ENCODE data around the gene SPACA7.

SPACA7 gene

DNA sequence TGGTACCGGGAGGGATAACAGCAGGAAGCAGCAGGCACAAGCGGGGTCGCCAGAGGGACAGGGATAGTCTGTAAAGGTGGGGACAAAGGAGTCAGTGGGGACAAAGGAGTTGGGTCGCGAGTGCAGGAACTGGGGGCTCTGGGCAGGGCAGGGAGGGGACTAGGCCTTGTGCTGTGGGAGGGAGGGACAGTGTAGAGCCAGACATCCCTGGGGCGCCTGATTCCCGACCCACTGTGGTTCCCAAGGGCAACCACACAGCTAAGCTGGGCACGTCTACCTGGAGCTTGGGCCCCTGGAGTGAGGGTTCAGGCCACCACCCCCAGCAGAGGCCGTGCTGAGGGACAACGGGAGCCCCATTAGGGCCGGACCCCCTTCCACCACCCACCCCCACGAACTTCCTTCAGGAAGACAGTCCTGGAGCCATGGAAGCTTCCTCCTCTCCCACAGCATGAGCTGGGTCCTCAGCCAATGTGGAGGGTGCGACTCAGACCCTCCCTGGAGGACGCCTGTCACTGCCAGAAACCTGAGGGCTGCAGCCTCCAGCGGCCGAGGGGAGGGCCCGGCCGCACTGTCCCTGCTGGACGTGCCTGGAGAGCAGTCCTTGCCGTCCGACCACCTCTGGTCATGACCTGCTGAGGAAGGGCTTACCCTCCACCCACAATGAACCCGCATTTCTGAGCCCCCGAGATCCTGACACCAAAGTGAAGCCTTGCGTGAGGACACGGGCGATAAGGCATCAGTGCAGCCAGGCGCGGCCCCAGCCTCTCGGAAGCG is 77.9 kb downstream of the SPACA7 start:
- Histone ChIP-seq H3K27me3 (ENCODE audit: control insufficient read depth in 1 of 2, insufficient read depth in 2 of 2, low read length in 2 of 2) (peaks cover 0 to 3% of the 10 kb centered on the region in 2 donors), H3K9me3 (ENCODE audit: control insufficient read depth in 2 of 2, low read length in 2 of 2) (peaks cover 0 to 6% of the 10 kb centered on the region in 2 donors), H3K27ac (ENCODE audit: low read length) (no peak overlapping the region), H3K4me3 (ENCODE audit: low read length in 2 of 2) (no peak overlapping the region), H3K9ac (ENCODE audit: low read length in 2 of 2) (no peak overlapping the region), H3K36me3 (ENCODE audit: control insufficient read depth in 2 of 2, insufficient read depth in 2 of 2, low read length in 2 of 2) (no peaks in the 10 kb centered on the region), H3K4me1 (ENCODE audit: control insufficient read depth, insufficient read depth, low read length) (peaks cover 3% of the 10 kb centered on the region)

DNA sequence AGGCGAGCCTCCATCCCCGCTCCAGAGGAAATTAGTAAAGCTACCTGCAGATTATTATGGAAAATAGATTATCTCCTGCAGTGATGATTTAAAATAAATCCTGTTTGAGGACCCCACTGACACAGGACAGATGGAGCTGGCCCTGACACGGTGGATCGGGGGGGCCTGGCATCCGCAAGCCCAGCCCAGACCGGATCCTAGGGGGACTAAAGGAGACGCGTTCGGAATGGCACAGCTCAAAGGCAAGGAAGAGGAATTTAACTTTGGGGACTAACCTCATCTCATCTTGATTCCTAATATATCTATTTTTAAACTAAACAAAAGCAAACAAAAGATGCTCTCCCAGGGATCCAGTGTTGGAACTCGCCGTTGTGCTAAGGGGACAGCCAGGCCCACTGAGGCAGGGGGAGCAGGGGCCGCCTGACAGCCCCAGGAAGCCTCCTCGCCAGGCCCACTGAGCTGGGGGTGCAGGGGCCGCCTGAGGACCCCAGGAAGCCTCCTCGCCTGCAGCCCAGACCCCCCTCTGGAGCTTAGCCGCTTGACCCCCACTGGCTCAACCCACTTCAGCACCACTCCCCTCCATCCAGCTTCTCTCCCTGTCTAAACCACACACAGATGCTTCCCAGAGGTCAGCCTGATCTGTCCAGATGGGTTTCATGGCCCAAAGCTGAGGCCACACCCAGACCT is 78.6 kb downstream of the SPACA7 start:
- H3K4me1 ChIP-seq (ENCODE audit: control insufficient read depth, insufficient read depth, low read length): peaks cover 3% of the 10 kb centered on the region
- H3K9me3 ChIP-seq (ENCODE audit: control insufficient read depth in 2 of 2, low read length in 2 of 2): peaks cover 0 to 6% of the 10 kb centered on the region in 2 donors
- no peaks in the 10 kb centered on the region for H3K36me3 ChIP-seq (ENCODE audit: control insufficient read depth in 2 of 2, insufficient read depth in 2 of 2, low read length in 2 of 2)
- no peak overlapping the region for H3K4me3 ChIP-seq (ENCODE audit: low read length in 2 of 2)
- H3K9ac ChIP-seq (ENCODE audit: low read length in 2 of 2): no peak overlapping the region
- peaks cover 0 to 3% of the 10 kb centered on the region in 2 donors for H3K27me3 ChIP-seq (ENCODE audit: control insufficient read depth in 1 of 2, insufficient read depth in 2 of 2, low read length in 2 of 2)
- no peak overlapping the region for H3K27ac ChIP-seq (ENCODE audit: low read length)

DNA sequence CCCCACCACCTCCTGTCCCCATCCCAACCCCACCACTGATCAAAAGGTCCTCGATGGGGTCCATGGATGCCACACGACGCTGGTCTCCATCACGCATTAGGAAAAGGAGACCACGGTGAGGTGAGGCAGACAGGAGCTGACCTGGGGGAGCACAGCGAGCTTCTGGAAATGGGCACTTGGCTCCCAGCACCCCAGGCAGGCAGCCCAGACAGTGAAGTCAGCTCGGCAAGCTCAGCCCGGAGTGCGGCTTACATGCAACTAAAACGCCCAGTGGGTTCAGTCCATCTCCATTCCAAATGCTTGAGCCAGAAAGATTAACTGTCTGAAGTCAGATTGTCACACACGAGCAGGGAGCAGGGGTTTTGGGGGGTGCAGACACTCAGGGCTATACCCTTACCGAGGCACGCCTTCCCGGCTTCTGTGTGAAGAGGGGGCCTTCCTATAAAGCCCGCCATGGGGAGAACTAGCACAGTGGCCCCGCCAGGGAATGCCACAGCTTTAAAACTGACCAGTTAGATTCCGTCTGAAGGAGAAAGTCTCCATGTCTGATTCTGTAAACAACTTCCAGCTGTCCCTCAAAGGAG is 79.4 kb downstream of the SPACA7 start:
- Histone ChIP-seq H3K9ac (ENCODE audit: low read length in 2 of 2) (no peak overlapping the region), H3K36me3 (ENCODE audit: control insufficient read depth in 2 of 2, insufficient read depth in 2 of 2, low read length in 2 of 2) (no peaks in the 10 kb centered on the region), H3K27ac (ENCODE audit: low read length) (no peak overlapping the region), H3K4me3 (ENCODE audit: low read length in 2 of 2) (no peak overlapping the region), H3K27me3 (ENCODE audit: control insufficient read depth in 1 of 2, insufficient read depth in 2 of 2, low read length in 2 of 2) (peaks cover 0 to 3% of the 10 kb centered on the region in 2 donors), H3K9me3 (ENCODE audit: control insufficient read depth in 2 of 2, low read length in 2 of 2) (peaks cover 0 to 6% of the 10 kb centered on the region in 2 donors), H3K4me1 (ENCODE audit: control insufficient read depth, insufficient read depth, low read length) (peaks cover 3% of the 10 kb centered on the region)

DNA sequence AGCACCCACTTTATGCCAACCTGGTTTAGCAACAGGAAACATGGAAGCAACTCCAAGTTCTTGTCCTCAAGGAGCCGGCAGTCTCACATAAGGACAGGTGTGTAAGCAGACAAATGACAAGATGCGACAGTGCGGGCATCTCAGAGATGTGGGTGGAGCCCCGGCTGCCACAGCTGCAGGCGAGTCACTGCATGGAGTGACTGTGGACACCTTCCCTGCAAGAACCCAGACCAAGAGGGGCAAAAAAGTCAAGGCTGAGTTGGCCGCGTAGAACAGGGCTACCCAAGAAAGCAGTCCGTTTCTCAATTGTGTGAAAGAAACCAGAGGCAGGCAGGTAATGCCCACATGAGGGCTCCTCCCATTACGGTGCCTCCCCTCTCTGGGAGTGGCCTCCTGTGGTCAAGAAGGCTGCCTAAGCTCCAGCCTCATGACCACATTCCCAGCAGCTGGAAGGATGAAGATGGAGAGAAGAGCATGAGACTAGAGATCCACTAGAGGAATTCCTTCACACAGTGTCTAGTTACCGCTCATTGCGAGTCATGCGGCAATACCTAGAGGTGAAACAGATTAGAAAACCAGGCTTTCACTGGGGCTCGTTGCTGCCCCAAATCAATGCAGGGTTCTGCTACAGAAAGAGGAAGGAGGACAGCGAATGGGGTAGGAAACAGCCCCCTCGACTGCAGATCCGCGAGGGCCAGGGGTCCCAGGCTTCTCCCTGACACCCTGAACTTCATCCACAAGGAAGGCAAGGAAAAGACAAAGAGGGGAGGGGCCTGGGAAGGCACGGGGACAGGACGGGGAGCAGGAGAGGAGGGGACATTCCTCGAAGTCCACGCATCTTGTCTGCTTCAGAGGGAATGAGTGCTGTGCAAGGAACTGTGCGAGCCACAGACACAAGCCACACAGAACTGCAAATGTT is 80.2 kb downstream of the SPACA7 start:
- Histone ChIP-seq H3K9me3 (ENCODE audit: control insufficient read depth in 2 of 2, low read length in 2 of 2) (peaks cover 0 to 6% of the 10 kb centered on the region in 2 donors), H3K27me3 (ENCODE audit: control insufficient read depth in 1 of 2, insufficient read depth in 2 of 2, low read length in 2 of 2) (peaks cover 0 to 3% of the 10 kb centered on the region in 2 donors), H3K27ac (ENCODE audit: low read length) (no peak overlapping the region), H3K9ac (ENCODE audit: low read length in 2 of 2) (no peak overlapping the region), H3K36me3 (ENCODE audit: control insufficient read depth in 2 of 2, insufficient read depth in 2 of 2, low read length in 2 of 2) (no peaks in the 10 kb centered on the region), H3K4me1 (ENCODE audit: control insufficient read depth, insufficient read depth, low read length) (peaks cover 1% of the 10 kb centered on the region), H3K4me3 (ENCODE audit: low read length in 2 of 2) (no peak overlapping the region)

DNA sequence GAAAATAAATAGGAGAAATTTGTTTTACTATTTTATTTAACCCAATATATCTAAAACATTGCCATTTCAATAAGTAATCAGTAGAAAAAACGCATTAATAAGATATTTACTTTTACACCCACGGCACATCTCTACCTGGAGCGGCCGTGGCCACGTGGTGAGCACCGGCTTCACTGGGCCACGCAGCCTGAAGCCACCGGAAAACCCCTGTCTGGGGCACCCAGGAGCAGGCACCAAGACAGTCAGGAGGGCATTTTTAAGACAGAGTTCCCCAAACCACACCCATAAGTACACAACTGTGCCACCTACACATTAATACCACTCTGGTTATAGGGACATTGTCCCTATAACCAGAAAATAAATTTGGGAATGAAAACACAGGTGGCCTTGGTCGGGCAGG is 80.9 kb downstream of the SPACA7 start:
- Histone ChIP-seq H3K4me1 (ENCODE audit: control insufficient read depth, insufficient read depth, low read length) (no peaks in the 10 kb centered on the region), H3K4me3 (ENCODE audit: low read length in 2 of 2) (no peak overlapping the region), H3K9ac (ENCODE audit: low read length in 2 of 2) (no peak overlapping the region), H3K36me3 (ENCODE audit: control insufficient read depth in 2 of 2, insufficient read depth in 2 of 2, low read length in 2 of 2) (no peaks in the 10 kb centered on the region), H3K27me3 (ENCODE audit: control insufficient read depth in 1 of 2, insufficient read depth in 2 of 2, low read length in 2 of 2) (peaks cover 0 to 3% of the 10 kb centered on the region in 2 donors), H3K9me3 (ENCODE audit: control insufficient read depth in 2 of 2, low read length in 2 of 2) (peaks cover 0 to 9% of the 10 kb centered on the region in 2 donors), H3K27ac (ENCODE audit: low read length) (no peak overlapping the region)

DNA sequence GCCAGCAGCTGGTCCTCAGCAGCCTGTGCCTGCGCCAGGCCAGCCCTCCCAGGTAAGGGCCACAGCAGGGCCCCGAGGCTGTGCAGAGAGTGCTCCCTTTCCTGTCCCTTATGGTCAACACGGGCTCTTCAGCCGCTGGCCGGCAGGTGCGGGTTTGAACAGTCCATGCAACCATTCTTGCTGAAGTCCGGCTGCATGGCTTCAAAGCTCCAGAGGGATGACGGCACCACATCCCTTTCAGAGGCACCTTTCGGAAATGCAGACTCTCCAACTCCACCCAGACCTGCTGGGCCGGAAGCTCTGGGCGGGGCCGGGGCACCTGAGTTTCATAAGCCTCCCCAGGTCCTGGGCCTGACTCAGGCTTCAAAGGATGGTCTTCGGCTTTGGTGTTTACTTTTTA is 81.3 kb downstream of the SPACA7 start:
- no peak overlapping the region for H3K27ac ChIP-seq (ENCODE audit: low read length)
- H3K9me3 ChIP-seq (ENCODE audit: control insufficient read depth in 2 of 2, low read length in 2 of 2): peaks cover 0 to 12% of the 10 kb centered on the region in 2 donors
- no peak overlapping the region for H3K4me3 ChIP-seq (ENCODE audit: low read length in 2 of 2)
- H3K9ac ChIP-seq (ENCODE audit: low read length in 2 of 2): no peak overlapping the region
- no peaks in the 10 kb centered on the region for H3K36me3 ChIP-seq (ENCODE audit: control insufficient read depth in 2 of 2, insufficient read depth in 2 of 2, low read length in 2 of 2)
- no peaks in the 10 kb centered on the region for H3K4me1 ChIP-seq (ENCODE audit: control insufficient read depth, insufficient read depth, low read length)
- peaks cover 0 to 3% of the 10 kb centered on the region in 2 donors for H3K27me3 ChIP-seq (ENCODE audit: control insufficient read depth in 1 of 2, insufficient read depth in 2 of 2, low read length in 2 of 2)

DNA sequence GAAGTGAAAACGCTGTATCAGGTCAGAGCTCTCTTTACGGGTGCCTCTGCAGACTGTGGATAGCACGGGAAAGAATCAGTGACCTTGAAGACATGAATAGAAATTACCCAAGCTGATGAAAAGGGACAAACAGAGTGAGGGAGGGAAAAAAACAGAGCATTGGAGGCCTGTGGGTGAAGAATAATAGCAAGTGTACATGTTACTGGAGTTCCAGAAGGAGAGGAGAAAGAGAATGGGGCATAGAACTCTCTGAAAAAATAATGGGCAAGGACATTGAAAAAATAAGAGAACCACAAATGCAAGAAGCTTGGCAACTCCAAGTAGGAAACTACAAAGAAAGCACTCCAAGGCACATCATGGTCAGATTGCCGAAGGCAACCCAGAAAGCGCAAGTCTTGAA is 86.3 kb downstream of the SPACA7 start:
- Histone ChIP-seq H3K27ac (ENCODE audit: low read length) (no peak overlapping the region), H3K9me3 (ENCODE audit: control insufficient read depth in 2 of 2, low read length in 2 of 2) (peaks cover 0 to 14% of the 10 kb centered on the region in 2 donors), H3K36me3 (ENCODE audit: control insufficient read depth in 2 of 2, insufficient read depth in 2 of 2, low read length in 2 of 2) (no peaks in the 10 kb centered on the region), H3K27me3 (ENCODE audit: control insufficient read depth in 1 of 2, insufficient read depth in 2 of 2, low read length in 2 of 2) (no peaks in the 10 kb centered on the region), H3K4me1 (ENCODE audit: control insufficient read depth, insufficient read depth, low read length) (no peaks in the 10 kb centered on the region), H3K9ac (ENCODE audit: low read length in 2 of 2) (no peak overlapping the region), H3K4me3 (ENCODE audit: low read length in 2 of 2) (no peak overlapping the region)

DNA sequence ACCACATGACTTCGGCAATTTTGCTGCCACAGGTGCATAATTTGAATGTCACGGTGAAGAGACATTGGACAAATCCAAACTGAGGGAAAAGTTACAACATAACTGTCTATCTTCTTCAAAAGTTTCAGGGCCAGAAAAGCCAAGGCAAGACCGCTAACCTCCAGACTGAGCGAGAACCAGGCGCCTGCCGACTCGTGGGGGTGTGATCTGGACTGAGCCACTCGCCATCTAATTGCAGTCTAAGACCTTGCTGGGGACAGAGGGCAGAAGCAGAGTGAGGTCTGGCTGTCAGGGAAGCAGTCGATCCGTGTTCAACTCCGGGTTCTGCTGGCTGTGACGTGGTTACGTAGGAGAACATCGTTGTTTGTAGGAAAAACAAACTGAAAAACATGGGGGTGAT is 88.6 kb downstream of the SPACA7 start:
- H3K36me3 ChIP-seq (ENCODE audit: control insufficient read depth in 2 of 2, insufficient read depth in 2 of 2, low read length in 2 of 2): no peaks in the 10 kb centered on the region
- H3K27me3 ChIP-seq (ENCODE audit: control insufficient read depth in 1 of 2, insufficient read depth in 2 of 2, low read length in 2 of 2): no peaks in the 10 kb centered on the region
- no peak overlapping the region for H3K4me3 ChIP-seq (ENCODE audit: low read length in 2 of 2)
- H3K4me1 ChIP-seq (ENCODE audit: control insufficient read depth, insufficient read depth, low read length): no peaks in the 10 kb centered on the region
- H3K9me3 ChIP-seq (ENCODE audit: control insufficient read depth in 2 of 2, low read length in 2 of 2): peaks cover 0 to 9% of the 10 kb centered on the region in 2 donors
- no peak overlapping the region for H3K27ac ChIP-seq (ENCODE audit: low read length)
- no peak overlapping the region for H3K9ac ChIP-seq (ENCODE audit: low read length in 2 of 2)

DNA sequence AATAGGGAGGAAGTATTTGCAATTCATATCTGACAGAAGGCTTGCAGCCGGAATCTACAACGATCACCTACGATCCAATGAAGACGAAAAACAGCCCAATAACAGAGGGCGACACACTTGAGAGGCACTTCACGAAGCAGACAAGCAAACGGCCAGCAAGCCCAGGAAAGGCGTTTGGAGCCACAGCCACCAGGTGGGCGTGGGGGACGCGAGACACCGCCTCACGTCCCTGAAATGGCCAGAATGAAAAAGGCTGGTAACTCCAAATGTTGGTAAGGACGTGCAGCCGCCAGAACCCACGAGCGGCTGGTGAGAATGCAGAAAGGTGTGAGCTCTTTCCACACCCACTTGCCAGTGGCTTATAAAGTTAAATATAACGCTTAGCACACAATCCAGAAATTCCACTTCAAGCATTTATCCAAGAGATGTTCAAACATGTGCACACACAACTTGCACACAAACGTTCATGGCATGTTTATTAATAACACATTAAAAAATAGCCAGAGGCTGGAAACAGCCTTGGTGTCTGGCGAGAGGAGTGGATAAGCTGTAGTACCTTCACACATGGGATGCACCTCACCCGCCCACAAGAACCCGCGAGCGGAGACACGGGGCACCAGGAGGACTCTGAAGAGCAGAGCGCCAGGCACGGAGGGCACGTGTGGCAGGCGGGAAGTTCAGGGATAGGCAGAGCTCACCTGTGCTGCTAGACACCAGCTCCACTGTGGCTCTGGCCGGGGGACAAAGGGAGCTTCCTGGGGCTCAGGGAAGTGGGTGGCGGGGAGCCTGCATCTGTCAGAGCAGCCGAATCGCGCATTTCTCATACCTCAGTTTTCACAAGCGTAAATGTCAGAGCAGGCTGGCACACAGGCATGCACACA is 89.3 kb downstream of the SPACA7 start:
- no peaks in the 10 kb centered on the region for H3K4me1 ChIP-seq (ENCODE audit: control insufficient read depth, insufficient read depth, low read length)
- H3K36me3 ChIP-seq (ENCODE audit: control insufficient read depth in 2 of 2, insufficient read depth in 2 of 2, low read length in 2 of 2): no peaks in the 10 kb centered on the region

More for the DNA sequence above, 89.3 kb downstream of the SPACA7 start:
- no peak overlapping the region for H3K27ac ChIP-seq (ENCODE audit: low read length)
- H3K27me3 ChIP-seq (ENCODE audit: control insufficient read depth in 1 of 2, insufficient read depth in 2 of 2, low read length in 2 of 2): no peaks in the 10 kb centered on the region
- H3K9ac ChIP-seq (ENCODE audit: low read length in 2 of 2): no peak overlapping the region
- peaks cover 0 to 9% of the 10 kb centered on the region in 2 donors for H3K9me3 ChIP-seq (ENCODE audit: control insufficient read depth in 2 of 2, low read length in 2 of 2)
- no peak overlapping the region for H3K4me3 ChIP-seq (ENCODE audit: low read length in 2 of 2)

Measured in stomach smooth muscle (tissue), 2 donors.